GM18858 (cell line): ENCODE results near the gene SELENOM.

Experiments
- ATAC-seq: cut with Tn5 transposase; IDR thresholded peaks from one replicate; pipeline ENCODE4 v1.9.1; 2021; ENCODE audit not compliant: unreplicated experiment

Gene SELENOM

GRCh38 chr22:31107178-31107893 lies at the start of gene SELENOM:
TSS of gene SELENOM (minus strand) at chr22:31107568. CDS start at chr22:31107505, 63 bp downstream.
- peak; percentile 47 for ATAC-seq

DNA sequence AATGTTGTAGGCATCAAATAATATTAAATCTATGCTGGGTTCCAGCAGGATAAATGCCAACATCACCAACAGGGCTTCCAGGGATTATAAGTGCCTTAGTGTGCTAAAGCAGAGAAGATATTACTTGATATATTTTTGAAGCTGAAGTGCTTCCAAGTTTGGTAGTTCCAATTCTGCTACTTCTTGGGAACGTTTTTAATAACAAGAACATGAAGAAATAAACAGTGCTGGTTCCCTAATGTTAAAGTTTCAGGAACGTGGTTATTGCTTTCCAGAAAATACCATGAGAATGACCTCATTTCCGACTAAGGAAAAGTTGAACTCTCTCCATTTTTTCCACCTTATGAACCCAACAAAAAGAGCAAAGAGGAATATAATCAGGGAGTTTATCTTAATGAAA lies 48.1 kb upstream of the SELENOM start:
- no peak for ATAC-seq

GRCh38 chr22:31154975-31155374 lies 47.6 kb upstream of the SELENOM start:
- no peak for ATAC-seq

GRCh38 chr22:31153357-31153756 lies 46.0 kb upstream of the SELENOM start:
- no peak for ATAC-seq

GRCh38 chr22:31151872-31152271 lies 44.5 kb upstream of the SELENOM start:
- no peak for ATAC-seq

DNA sequence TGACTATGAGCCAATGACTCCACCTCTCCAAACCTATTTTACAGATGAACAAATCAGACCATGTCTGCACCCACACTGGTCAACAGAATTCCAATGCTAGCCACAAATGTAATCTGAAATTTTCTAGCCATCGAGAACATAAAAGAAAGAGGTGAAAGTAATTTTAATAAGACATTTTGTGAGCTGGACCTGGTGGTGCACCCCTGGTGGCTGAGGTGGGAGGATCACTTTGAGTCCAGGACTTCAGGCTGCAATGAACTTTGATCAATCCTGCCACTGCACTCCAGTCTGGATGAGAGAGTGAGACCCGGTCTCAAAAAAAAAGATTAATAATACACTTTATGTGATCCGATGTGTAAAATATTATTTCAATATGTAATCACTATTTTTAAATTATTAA lies 43.2 kb upstream of the SELENOM start:
- ATAC-seq: no peak

GRCh38 chr22:31148953-31149627 lies 41.7 kb upstream of the SELENOM start:
- no peak for ATAC-seq

DNA sequence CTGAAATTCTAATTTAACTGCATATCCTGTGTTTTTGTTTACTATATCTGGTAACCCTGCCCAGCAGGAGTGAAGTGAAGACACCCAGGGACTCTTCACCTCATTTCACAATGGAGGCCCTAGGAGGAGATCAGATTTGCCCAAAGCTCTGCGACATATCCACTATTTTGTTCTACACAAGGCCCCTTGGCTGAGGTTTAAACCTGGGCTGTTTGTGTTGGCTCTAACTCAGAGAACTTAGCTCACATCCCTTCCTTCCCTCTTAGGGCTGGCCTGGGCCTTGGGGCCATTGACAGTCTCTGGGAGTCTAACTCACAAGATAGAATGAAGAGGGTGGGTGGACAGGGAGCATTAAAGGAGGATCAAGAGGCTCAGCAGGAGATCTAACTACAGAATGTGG lies 41.1 kb upstream of the SELENOM start:
- no peak for ATAC-seq

DNA sequence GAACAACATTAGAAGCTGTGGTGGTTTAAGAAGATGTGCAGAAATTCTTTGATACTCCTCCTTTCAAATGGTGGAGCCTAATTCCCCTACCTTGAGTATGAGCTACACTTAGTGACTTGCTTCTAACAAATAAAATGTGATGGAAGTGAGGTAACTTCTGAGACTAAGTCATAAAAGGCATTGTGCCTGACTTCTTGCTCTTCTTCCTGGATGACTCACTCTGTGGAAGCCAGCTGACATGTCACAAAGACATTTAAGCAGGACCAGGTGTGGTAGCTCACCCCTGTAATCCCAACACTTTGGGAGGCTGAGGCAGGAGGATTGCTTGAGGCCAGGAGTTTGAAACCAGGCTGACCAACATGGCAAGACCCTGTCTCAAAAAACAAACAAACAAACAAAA lies 36.9 kb upstream of the SELENOM start:
- no peak for ATAC-seq

DNA sequence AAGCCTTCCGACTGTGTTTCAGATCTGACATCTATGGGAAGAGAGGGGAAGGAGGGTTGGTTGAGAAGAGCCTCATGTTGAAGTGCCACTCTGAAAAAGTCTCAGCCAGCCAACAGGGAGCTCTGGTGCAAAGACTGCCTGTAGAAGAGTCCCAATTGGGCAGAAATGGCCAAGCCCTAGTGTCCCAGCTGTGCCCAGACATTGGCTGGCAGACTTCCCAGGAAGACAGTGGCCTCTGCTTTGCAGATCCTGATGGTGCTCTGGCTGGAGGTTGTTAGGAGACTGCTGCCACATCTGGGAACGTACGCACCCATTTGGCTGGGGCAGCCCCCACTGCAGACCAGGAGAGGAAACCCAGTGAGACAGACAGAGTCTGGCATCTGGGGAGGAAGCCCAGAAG lies 36.2 kb upstream of the SELENOM start:
- ATAC-seq: no peak

- no peak for ATAC-seq
Measured at GRCh38 chr22:31143038-31143437, 35.7 kb upstream of the SELENOM start.

DNA sequence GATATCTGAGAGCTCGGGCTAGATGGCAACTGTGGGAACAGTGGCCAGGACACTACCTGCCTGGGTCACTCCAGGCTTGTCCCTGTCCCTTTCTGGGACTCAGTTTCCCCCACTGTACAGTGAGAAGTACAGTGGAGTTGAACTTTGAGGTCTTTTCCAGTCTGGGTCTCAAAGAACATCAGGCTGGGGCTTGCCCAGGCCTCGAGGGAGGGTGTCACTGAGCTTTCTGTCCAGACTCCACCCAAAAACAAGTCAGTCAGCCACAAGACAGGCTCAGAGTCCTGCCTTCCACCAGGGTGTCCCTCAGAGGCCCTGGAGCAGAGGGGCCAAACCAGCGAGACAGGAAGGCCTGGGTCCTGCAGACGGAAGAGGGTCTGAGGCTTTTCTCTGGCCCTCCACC lies 34.9 kb upstream of the SELENOM start:
- ATAC-seq: no peak

DNA sequence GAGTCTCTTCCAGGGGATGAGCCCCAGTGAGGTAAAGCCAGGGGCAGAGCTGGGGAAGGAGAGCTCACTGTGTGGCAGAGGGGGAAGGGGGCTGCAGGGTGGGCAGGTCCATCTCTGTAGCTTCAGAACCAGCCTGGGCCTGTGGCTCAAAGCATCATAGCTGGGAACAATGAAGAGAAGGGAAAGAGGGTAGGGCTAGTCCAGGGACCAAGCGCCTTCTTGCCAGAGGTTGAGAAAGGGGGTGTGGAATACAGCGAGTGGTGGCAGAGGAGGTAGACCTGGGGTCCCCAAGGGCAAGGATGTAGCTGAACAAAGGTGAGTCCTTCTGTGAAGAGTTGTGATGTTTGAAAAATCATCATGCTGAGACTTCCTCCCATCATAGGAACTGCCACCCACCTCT lies 34.2 kb upstream of the SELENOM start:
- no peak for ATAC-seq

DNA sequence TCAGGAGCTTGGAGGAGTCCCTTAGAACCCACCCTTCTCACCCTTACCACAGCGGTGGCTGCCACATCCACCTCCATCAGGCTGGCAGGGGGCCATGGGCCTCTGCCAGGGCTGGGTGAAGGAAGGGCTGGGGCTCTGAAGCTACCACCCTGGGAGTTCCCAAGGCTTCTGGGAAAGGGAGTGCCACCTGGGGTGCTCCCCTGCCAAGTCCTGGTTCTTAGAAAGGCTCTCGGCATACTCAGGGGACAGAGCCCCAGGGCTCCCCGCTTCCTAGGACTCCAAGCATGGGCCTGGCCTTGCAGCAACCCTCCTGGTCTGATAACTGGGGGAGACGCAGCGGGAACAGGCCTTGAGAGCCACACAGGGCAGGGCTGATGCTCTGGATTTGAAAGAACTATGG lies 33.4 kb upstream of the SELENOM start:
- no peak for ATAC-seq

DNA sequence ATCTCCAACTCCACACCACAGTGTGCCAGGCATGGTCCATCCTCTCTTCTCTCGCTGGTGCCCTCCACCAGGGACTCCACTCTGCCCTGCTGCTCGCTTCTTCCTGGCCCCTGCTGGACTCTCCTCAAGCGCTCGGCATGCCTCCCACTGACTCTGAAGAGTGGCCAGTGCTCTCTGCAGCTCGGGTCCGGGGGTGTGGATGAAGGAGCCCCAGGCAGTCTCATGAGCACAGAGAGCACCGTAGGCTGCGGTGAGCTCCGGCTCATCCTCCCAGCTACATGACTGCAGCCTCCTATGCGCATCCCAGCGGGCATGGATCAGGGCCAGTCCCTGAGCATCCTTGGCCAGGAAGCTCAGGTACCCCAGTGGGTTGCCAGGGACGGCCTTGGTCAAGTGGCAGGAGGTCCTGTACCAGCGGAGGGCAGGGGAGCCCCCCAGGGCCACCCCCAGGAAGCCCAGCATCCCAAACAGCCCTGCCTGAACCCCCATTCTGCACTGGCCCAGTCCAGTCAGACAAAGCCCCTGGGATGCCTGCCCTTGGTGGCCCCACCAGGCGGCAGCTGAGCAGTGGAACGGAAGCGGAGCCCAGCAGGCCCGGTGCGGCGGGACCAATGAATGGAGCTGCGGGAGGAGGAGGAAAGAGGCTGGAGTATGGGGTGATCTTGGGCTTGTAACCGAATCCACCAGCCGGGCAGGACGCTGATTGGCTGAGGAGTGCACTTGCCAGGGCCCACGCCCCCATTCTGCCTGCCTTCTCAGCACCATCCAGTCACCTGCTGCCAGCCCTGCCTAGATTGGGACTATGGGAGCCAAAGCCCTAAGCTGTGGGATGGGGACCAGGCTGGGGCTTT lies 32.7 kb upstream of the SELENOM start, which contains the start of gene PLA2G3:
Gene PLA2G3 (minus strand): TSS at position 643 of the 851 bp plus-strand sequence. CDS start 154 bp downstream, at position 489.
- ATAC-seq: no peak

DNA sequence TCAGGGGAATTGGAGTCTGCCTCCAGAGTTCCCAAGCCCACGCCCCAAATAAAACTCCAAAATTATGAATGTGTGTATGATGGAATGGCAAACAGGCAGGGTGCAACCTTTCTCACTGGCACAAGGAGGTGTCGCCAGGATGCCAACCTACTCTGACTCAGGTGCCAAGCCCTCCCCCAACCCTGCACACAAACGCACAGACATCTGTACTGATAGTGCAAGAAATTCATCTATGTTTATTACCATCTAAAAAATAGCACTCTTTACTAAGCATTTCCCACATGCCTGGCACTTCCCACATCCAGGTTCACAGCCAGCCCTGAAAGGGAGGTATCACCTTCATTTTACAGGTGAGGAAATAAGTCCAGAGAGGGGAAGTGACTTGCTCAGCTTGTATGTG lies 31.7 kb upstream of the SELENOM start:
- ATAC-seq: no peak

DNA sequence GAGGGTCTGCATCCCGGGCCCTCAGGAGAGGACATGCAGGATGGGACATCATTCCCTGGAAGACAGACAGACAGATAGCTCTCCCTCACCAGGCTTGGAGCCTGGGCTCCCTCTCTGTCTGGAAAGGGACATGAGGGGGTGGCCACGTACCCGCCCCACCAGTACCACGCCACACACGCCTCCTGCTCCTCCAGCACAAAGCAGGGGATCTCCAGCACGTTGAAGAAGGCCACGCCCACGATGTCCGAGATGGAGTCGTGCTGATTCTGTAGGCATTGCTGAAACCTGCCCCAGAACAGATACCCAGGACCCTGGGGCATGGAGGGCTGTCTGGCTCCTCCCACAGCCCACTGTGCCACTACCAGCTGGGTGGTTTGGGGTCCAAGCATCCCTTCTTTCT lies 30.8 kb upstream of the SELENOM start:
- ATAC-seq: no peak

- no peak for ATAC-seq
Measured at GRCh38 chr22:31137721-31138120, 30.4 kb upstream of the SELENOM start.

- ATAC-seq: no peak
Measured at GRCh38 chr22:31136711-31137110, 29.3 kb upstream of the SELENOM start.

- no peak for ATAC-seq
Measured at GRCh38 chr22:31136155-31136554, 28.8 kb upstream of the SELENOM start.

DNA sequence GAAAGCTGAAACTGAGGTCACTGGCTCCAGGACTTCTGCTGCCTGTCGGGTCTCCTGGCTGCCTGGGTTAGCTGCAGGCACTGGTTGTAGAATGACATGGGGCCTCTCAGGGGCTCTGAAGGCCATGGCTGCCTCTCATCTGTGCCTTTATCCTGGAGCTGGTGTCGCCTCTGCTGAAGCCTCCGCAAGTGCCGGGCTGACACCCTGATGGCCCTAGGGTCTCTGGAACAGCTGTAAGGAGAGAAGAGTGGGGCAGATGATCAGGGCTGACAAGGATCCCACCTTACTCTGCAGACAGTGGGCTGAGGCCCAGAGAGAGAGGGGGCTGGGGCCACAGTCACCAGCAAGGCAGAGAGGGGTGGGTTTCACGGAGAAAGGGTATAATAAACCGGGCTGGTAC lies 28.3 kb upstream of the SELENOM start:
- no peak for ATAC-seq

- ATAC-seq: no peak
Measured at GRCh38 chr22:31134688-31135087, 27.3 kb upstream of the SELENOM start.
